HFFc6 (cell line): Measurements from ENCODE around the gene ECI1. TPM values are rescaled to one million over a fixed set of nuclear protein-coding genes. Genes with fewer than 3 reads are reported as not detected.

ENCODE experiments used
- DNase-seq: peaks from one replicate; pipeline ENCODE4 v3.0.0-alpha.2; 2018
- H3K27ac Mint-ChIP-seq: 2 replicates; pipeline ENCODE4 v1.8.0; 2020; ENCODE audit warnings: mild to moderate bottlenecking, mixed read lengths
- H3K27me3 Mint-ChIP-seq: 2 replicates; pipeline ENCODE4 v1.8.0; 2021; ENCODE audit warnings: mild to moderate bottlenecking, moderate library complexity, mixed read lengths; ENCODE audit not compliant: insufficient read depth
- H3K36me3 Mint-ChIP-seq: 2 replicates; pipeline ENCODE4 v1.8.0; 2021; ENCODE audit warnings: low read depth, mixed read lengths
- H3K4me1 Mint-ChIP-seq: 2 replicates; pipeline ENCODE4 v1.8.0; 2020; ENCODE audit warnings: low read depth, mixed read lengths
- H3K4me3 Mint-ChIP-seq: 2 replicates; pipeline ENCODE4 v1.8.0; 2020; ENCODE audit warnings: mild to moderate bottlenecking, moderate library complexity, mixed read lengths
- H3K9me3 Mint-ChIP-seq: 2 replicates; pipeline ENCODE4 v1.8.0; 2020; ENCODE audit warnings: mild to moderate bottlenecking, mixed read lengths
- CTCF ChIP-seq: fragments of 200-600 bp; sonication (generic); IDR thresholded peaks from 2 replicates; pipeline ENCODE4 v1.5.0; 2021; ENCODE audit warnings: antibody characterized with exemption, mild to moderate bottlenecking
- total RNA-seq, 6 experiments: library from RNA; stranded (reverse); fragmentation: NEBNext Ultra II Directional; extraction: Animal tissue kit (Norgen Biotek cat#: 25700); gene quantifications; 2 replicates in 1 of 6; 3 replicates in 5 of 6; pipeline ENCODE4 v1.2.3, GENCODE V29; 2021

The ECI1 gene
- total RNA-seq, 6 experiments from 2014 or later = 30.3 to 47.8 (median 35.4) TPM

- H3K27ac Mint-ChIP-seq = no peak overlapping the region
- no peaks in the 10 kb centered on the region for H3K36me3 Mint-ChIP-seq
- TF ChIP-seq CTCF = no peak
- H3K4me1 Mint-ChIP-seq = no peaks in the 10 kb centered on the region
- no peaks in the 10 kb centered on the region for H3K9me3 Mint-ChIP-seq
- peaks cover 6% of the 10 kb centered on the region for H3K27me3 Mint-ChIP-seq
- no peak for DNase-seq
- no peak overlapping the region for H3K4me3 Mint-ChIP-seq
Observed at GRCh38 chr16:2287916-2288547, 36.6 kb upstream of the ECI1 start.

GRCh38 chr16:2286550-2286949 is 35.2 kb upstream of the ECI1 start:
- DNase-seq = no peak
- no peak for TF ChIP-seq CTCF
- no peak overlapping the region for H3K4me3 Mint-ChIP-seq
- H3K27me3 Mint-ChIP-seq = peaks cover 5% of the 10 kb centered on the region
- H3K36me3 Mint-ChIP-seq = no peaks in the 10 kb centered on the region
- H3K4me1 Mint-ChIP-seq = no peaks in the 10 kb centered on the region
- no peaks in the 10 kb centered on the region for H3K9me3 Mint-ChIP-seq
- no peak overlapping the region for H3K27ac Mint-ChIP-seq

- Mint-ChIP-seq H3K36me3 (no peaks in the 10 kb centered on the region), H3K4me1 (no peaks in the 10 kb centered on the region), H3K4me3 (no peak overlapping the region), H3K27me3 (peaks cover 13% of the 10 kb centered on the region), H3K9me3 (no peaks in the 10 kb centered on the region), H3K27ac (no peak overlapping the region)
- DNase-seq = no peak
- TF ChIP-seq CTCF = no peak
Observed at GRCh38 chr16:2285731-2286191, 34.4 kb upstream of the ECI1 start.

GRCh38 chr16:2284797-2285576 is 33.6 kb upstream of the ECI1 start:
- no peak for TF ChIP-seq CTCF
- Mint-ChIP-seq H3K4me3 (no peak overlapping the region), H3K36me3 (no peaks in the 10 kb centered on the region), H3K9me3 (no peaks in the 10 kb centered on the region), H3K27ac (no peak overlapping the region), H3K4me1 (no peaks in the 10 kb centered on the region), H3K27me3 (peaks cover 12% of the 10 kb centered on the region)
- no peak for DNase-seq

GRCh38 chr16:2284001-2284770 is 32.8 kb upstream of the ECI1 start:
- Mint-ChIP-seq H3K27me3 (peaks cover 18% of the 10 kb centered on the region), H3K4me1 (no peaks in the 10 kb centered on the region), H3K27ac (no peak overlapping the region), H3K36me3 (no peaks in the 10 kb centered on the region), H3K4me3 (no peak overlapping the region), H3K9me3 (no peaks in the 10 kb centered on the region)
- no peak for TF ChIP-seq CTCF
- DNase-seq = no peak
